Stimulated activated CD8-positive, alpha-beta memory T cell treated with anti-CD3 and anti-CD28 coated beads, Interleukin-12 subunit alpha, Interleukin-12 subunit beta, amount 100 ng/mL, for 24 hours (primary cell): ENCODE results near the gene CCDC158.
"Not testable (repeated sequence)": the region's sequence is repeated elsewhere in the genome, so short reads cannot be mapped to it uniquely, and the experiment has no call there.

Experiments
- DNase-seq: peaks from one replicate; pipeline ENCODE4 v3.0.0-alpha.2; 2020; ENCODE audit errors: extremely low read depth

Gene CCDC158

DNA sequence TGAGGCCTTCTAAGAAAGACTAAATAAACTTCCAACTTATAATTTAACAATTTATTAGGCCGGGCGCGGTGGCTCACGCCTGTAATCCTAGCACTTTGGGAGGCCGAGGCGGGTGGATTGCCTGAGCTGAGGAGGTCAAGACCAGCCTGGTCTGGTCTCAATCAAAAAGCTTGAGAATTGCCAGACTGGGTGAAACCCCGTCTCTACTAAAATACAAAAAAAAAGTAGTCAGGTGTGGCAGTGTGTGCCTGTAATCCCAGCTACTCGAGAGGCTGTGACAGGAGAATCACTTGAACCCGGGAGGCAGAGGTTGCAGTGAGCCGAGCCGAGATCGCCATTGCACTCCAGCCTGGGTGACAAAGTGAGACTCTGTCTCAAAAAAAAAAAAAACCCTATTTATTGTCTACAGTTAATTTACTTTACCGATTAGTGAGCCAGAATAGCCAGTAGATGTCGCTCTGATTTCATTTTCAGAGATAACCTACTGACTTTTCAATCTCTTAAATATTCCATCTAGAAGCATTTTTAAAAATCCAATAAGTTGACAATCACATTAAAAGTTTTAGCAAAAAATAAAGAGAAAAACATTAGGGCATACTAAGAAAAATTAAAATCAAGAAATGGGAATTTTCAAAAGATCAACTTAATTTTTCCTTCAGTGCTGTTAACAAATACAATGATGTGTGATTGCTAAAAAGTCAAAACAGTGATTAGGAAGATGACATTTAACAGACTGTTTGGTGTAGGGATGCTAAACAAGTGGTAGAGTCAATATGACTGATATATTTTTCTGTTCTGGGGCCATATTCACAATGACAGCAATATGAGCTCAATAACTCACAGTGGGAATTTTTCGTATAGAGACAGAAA, 9.8 kb upstream of the CCDC158 start:
- DNase-seq: no peak

DNA sequence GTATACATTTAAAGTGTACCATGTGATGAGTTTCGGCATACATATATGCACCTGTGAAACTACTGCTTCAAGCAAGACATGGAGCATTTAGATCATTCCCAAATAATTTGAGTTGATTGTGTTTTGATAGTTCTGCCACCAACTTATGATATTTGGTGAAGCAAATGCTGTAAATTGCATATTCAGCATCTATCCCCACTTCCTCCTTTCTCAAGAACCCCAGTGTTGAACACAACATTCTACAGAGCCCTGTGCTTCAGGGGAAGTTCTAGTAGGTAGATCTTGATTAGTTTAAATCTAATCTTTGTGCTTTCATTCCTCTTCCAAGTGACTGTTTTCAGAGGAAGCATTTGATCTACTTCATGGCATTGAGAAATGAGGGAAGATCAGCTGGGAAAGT, 8.7 kb upstream of the CCDC158 start:
- no peak for DNase-seq

DNA sequence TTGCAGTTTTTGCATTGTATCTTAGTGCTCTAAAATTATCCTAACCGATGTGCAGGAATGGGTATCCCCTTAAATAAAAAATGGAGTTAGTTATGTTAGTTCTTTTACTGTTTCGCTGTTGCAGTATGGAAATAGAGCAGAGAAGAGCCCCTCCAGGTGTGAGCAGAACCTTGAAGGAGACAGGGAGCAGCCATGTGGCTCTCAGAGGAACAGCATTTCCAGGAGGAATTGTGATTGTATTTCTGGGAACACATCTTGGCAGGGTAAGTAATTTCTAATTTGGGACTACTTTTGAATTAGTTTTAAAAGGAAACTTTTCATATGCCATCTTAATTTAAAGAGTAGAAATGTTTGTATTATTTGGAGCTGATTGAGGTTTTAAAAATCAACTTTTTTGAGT, 5.3 kb upstream of the CCDC158 start:
- DNase-seq: no peak

DNA sequence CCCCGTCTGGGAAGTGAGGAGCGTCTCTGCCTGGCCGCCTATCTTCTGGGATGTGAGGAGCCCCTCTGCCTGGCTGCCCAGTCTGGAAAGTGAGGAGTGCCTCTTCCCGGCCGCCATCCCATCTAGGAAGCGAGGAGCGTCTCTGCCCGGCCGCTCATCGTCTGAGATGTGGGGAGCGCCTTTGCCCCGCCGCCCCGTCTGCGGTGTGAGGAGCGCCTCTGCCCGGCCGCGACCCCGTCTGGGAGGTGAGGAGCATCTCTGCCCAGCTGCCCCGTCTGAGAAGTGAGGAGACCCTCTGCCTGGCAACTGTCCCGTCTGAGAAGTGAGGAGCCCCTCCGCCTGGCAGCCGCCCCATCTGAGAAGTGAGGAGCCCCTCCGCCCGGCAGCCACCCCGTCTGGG, 2.2 kb upstream of the CCDC158 start:
- not testable (repeated sequence) for DNase-seq

DNA sequence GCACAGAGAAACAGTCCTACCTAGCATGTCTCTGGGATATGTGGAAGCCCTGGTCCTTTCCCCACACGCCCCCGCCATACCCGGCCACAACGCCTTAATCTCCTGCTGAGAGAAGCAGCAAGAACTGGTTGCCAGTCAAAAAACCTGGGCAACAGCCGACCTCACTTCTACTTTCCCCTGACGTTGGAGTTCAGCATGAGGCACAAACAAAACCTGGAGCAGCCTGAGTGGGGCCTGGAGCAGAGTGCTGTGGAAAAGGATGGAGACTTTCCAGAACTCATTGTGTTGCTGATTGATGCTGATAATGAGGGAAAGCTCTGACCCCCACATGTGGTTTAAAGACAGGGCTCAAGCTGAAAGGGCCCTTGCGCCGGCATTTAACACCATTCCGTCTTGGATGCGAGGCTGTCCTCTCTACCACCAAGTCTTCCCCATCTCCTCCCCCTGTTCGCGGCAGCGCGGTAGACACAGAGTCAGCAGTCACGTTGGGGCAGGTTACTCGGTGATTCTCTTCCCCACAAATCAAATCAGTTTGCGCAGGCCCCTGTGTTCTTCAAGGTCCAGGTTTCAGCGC, 666 bp downstream of the CCDC158 start:
- DNase-seq: no peak

DNA sequence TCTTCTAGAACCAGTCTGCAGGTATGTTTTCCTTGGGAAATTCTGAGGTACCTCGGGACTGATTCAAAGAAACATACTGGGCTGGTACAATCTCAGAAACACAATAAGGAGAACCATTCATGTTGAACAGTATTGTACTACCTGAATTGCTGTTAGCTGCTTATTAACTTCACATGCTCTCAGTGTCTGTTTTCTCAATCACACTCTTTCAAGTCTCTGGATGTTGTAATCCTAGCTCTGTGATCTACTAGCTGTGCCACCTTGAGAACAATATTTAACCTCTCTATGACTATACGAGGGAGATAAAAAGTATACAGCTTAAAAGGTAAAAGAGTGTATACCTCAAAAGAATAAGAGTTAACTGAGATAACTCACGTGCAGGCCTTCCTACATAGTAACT, 10.3 kb downstream of the CCDC158 start:
- DNase-seq: no peak

DNA sequence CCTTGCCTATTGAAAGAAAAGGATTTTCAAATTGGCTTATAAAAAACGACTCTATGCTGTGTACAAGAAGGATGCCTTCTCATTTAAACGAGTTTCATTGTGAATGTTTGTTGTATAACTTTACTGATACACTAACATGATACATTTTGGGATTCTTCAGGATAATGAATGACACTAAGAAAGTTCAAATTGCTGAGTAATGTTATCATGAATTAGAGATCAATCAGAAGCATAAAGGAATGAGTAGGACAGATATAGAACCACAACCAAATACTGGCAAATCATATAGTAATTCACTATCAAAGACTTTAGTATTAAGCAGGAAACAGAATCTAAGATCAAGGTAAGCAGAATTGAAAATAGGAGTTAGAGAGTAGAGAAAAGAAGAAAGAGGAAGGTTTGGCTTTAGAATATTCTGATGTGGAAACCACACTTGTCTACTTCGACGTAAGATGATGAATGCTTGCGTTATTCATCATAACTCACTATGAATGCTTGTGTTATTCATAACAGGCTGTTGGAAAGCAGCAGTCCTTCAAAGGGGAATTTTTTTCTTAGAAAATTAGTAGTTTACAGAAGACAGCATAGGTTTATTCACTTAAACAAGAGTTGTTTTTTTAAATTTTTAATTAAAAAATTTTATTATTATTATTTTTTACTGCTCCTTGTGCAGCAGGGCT, 13.4 kb downstream of the CCDC158 start:
- no peak for DNase-seq

DNA sequence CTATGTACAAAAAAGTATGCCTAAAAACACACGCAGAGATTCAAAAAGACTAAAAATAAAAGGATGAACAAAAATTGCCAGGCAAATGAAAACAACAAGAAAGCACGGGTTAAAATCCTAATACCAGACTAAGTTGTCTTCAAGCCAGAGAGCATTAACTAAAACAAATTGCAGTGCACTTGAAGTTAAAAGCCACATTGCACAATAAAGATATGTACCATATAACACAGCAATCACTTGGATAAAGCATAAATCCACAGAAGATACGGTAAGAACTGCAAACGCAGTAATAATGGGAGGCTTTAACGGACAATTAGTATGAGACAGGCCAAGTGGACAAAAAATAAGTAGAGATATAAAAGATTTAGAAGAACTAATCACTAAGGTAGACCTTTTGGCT, 14.9 kb downstream of the CCDC158 start:
- DNase-seq: no peak

DNA sequence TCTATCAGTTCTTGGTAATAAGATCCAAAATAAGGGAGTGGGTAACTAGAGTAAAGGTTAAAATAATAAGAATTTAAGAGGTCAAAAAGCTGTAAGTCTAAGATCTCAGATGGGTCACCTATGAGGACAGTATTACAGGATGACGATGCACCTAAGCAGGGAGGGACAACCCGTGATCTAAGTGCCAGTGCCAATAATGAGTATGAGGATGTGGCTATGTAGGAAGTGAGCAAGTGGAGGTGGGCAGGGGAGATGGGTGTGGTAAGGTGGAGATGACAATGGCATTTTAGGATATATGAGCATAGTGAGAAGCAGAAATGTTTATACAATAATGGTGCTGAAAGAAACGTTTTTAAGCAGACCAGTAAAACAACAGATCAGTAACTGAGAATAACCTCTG, 19.3 kb downstream of the CCDC158 start:
- no peak for DNase-seq

DNA sequence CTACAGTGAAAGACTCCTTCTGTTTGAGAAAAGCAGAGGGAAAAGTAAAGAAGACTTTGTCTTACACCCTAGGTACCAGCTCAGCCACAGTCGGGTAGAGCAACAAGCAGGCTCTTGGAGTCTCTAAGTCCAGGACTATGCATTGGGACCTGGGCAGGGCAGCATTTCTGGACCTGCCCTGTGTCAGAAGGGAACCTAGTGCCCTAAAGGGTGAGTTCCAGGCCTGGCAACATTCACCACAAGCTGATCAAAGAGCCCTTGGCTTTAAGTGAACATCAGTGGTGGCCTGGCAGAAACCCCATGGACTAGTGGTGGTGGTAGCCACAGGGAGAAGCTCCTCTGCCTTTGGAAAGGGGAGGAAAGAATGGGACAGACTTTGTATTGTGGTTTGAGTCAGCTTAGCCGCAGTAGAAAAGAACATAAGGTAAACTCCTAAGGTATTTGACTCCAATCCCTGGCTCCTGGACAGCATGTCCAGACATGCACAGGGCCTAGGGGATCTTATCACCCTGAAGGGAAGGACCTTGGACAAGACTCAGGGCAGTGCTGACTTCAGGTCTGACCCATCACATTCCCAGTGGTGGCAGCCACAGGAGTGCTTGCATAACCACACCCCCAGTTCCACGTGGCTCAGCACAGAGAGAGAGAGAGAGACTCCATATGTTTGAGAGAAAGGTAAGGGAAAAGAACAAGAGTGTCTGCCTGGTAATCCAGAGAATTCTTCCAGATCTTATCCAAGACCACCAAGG, 32.6 kb downstream of the CCDC158 start:
- no peak for DNase-seq

DNA sequence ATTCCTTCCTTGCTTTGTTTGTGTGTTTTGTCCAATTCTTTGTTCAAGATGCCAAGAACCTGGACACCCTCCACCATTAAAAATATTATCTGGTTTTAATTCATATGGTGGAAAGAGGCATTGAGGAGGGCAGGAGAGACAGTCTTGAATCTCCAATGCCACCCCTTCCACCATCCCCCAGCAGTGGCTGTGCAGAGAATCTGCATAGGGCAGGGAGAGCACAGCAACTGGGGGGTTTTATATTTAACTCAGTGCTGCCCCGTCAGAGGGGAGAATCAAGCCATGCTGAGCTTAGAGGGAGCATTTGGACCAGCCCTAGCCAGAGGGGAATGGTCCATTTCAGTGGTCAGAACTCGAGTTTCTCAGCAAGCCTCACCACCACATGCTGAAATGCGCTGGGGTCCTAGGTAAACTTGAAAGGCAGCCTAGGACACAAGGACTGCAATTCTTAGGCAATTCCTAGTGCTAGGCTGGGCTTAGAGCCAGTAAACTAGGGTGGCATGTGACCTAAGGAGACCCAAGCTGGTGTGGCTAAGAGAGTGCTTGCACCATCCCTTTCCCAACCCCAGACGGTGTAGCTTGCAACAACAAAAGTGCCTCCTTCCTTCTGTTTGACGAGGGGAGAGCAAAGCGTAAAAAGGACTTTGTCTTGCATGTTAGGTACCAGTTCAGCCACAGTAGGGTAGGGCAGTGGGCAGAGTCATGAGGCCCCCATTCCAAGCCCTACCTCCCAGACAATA, 34.2 kb downstream of the CCDC158 start:
- no peak for DNase-seq

DNA sequence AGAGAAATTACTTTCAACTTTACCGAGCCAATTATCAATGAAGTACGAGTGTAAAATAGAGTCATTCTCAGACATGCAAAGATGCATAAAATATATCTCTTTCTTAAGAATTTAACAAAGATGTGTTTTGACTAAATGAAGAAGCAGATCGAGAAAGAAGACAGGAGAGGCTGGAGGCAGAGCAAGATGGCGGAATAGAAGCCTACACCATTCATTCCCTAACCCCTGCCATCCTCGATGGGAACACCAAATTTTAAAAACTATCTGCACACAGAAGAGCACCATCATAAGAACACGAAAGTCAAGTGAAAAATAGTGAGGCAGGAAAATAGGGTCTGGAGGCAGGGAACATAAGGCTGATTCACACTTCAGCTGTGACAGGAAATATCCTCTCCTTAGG, 35.0 kb downstream of the CCDC158 start:
- DNase-seq: no peak

DNA sequence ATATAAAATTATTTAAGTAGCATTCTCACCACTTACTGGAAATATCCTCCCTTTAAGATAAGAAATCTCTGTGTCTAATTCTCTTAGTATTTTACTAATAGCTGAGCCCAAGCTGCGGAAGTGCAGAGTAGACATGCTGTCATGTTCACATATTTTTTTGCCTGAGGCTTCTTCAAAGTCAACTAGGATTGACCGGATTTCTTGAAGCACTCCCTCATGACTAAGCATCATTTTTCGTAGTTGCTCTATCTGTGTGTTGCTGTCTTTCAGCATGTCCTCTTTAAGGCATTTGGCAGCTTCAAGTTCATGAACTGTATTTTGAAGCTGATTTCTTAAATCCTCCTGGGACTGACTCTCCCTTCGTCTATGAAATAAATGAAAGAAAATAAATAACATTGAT, 36.9 kb downstream of the CCDC158 start:
- no peak for DNase-seq

DNA sequence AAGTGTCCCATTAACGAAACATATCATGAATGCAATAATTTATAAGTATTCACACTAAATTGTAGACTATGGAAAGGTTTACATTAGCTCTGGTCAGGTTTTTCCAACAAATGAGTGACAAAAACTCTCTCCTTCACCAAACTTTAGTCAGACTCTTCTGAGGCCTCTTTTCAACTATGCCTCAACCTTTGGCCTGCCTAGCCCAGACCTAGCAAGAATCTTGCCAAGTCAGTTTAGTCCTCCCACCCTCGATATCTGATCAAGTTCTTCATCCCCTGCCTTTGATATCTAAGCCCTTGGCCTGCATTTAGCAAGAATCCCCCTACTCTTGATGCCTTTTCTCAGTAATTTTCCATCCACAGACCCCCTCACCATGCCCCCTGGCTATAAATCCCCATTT, 37.9 kb downstream of the CCDC158 start:
- DNase-seq: no peak

DNA sequence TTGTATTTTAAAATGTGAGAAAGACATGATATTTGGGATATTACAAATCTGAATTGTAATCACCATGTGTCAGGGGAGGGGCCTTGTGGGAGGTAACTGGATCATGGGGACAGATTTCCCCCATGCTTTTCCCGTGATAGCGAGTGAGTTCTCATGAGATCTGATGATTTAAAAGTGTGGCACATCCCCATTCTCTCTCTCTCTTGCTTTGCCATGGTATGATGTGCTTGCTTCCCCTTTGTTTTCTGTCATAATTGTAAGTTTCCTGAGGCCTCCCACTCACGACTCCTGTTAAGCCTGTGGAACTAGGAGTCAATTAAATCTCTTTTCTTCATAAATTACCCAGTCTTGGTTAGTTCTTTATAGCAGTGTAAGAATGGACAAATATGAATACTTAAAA, 39.0 kb downstream of the CCDC158 start:
- DNase-seq: no peak

DNA sequence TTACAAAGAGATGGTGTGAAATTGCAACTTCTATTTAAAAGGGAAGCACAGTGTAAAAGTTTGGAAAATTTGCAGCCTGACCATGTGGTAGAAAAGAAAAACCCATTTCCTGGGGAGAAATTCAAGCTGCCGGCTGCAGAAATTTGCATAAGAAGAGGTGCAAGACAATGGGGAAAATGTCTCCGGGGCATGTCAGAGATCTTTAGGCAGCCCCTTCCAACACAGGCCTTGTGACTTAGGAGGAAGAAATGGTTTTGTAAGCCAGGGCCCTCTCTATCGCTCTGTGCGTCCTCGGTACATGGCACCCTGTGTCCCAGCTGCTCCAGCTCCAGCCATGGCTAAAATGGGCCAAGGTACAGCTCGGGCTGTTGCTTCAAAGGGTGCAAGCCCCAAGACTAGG, 40.4 kb downstream of the CCDC158 start:
- no peak for DNase-seq

DNA sequence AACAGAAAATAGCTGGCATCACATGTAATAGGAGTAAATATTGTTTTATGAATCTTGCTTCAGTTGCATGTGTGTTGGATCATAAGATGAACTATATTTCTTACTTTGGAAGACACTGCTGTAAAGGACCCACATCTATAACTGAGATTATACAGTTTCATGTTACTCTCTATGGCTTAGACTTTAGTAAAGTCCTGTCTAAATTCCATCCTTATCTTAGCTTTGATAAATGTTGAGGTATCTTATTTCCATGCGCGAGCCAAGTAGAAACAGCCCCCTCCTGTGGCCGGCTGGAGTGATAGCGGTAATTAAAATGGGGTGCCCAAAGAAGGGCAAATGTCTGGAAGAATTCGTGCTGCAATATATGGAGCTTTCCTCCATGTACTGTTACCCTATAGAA, 43.0 kb downstream of the CCDC158 start:
- DNase-seq: no peak

DNA sequence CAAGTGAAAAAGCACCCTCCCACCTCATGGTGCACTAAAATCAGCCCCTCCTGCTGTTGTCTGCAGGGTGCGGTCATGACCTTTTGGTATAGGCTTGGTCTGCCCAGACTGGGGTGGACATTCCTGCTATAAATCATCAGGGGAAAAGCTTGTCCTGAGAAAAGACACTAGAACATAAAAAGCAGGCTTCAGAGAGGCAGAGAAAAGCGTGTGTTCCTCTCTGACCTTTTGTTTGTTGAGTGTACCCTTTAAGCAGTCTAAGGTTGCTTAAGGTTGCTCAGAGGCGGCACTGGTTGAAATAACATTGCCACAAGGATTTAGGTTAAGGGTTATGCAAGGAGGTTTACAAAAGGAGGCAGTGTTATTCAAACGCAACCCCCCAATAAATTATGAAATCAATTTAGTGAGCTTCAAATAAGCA, 43.5 kb downstream of the CCDC158 start:
- DNase-seq: no peak

DNA sequence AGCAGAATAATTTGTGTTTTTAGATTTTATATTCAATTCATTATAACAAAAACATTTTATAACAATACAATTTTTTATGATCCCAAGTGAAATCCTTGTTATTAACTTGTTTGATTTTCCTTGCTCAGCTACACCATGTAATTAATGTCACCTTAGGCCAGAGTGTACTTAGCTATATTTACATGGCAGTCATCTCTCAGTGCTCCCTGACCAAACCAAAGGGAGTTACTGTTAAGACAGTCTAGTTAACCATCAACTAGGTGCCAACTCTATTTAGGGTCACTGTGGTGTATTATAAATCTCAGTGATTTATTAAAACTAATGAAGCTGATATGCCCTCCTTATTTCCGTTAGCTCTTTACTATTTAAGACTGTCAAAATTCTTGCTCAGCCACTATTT, 44.4 kb downstream of the CCDC158 start:
- no peak for DNase-seq

DNA sequence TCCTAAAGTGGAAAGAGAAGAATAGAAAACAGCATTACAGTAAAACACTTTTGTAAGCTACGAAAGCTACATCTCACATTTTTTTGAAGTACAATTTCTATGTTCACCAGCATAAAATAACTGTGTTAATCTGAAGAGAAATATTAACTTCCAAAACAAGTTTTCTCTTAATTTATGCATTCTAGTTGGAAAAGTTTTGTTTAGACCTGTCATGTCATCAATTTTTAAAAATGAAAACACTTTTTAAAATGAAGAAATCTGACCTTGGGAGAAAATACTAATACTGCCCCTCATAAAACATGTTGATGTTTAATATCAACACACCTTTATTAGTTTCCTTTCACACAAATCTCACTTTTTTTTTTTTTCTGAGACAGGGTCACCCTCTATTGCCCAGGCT, 45.2 kb downstream of the CCDC158 start:
- no peak for DNase-seq

DNA sequence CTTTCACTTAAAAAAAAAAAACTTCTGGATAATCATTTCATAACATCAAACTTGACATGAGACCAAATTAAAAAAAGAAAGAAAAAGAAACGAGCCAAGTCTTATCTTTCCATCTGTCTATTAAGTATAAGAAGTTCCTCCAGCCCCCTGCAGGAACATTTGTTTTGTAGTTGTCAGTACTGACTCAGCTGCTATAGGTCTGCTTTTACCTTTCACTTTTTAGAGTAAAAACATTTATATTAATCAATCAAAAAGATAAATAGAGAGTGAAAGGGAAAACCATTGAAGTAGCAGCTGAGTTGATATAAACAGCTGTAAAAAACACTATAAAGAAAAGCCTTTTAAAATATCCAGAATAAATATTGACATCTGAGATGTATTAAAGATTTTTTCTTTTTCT, 46.1 kb downstream of the CCDC158 start:
- no peak for DNase-seq
